Measurements from ENCODE around the gene KIF26B.

- no peak for TF ChIP-seq CTCF (IDR thresholded peaks at IDR 0.05)
- TF ChIP-seq E2F5 (CRISPR knock-in tag; IDR thresholded peaks at IDR 0.05): no peak
- TF ChIP-seq ELF4 (CRISPR knock-in tag; IDR thresholded peaks at IDR 0.05; ENCODE audit: low read depth): no peak
- TF ChIP-seq ZNF138 (CRISPR knock-in tag; conservative IDR thresholded peaks at IDR 0.05): no peak
- TF ChIP-seq RELA (CRISPR knock-in tag; IDR thresholded peaks at IDR 0.05; ENCODE audit: borderline replicate concordance): no peak
- TF ChIP-seq USF1 (CRISPR knock-in tag; IDR thresholded peaks at IDR 0.05): no peak
- TF ChIP-seq TP53 (CRISPR knock-in tag; IDR thresholded peaks at IDR 0.05): no peak
- TF ChIP-seq ZSCAN18 (CRISPR knock-in tag; IDR thresholded peaks at IDR 0.05): no peak
- TF ChIP-seq TEAD4 (CRISPR knock-in tag; IDR thresholded peaks at IDR 0.05): no peak
- no peak for TF ChIP-seq FOXP1 (CRISPR knock-in tag; IDR thresholded peaks at IDR 0.05; ENCODE audit: borderline replicate concordance)
- TF ChIP-seq ATF3 (CRISPR knock-in tag; conservative IDR thresholded peaks at IDR 0.05): no peak
- no peak for TF ChIP-seq MLX (CRISPR knock-in tag; IDR thresholded peaks at IDR 0.05)
- TF ChIP-seq ETV6 (CRISPR knock-in tag; IDR thresholded peaks at IDR 0.05): no peak
- TF ChIP-seq CREB1 (CRISPR knock-in tag; IDR thresholded peaks at IDR 0.05): no peak
Observed at GRCh38 chr1:245684166-245684565, 529.4 kb downstream of the KIF26B start.
